Upper lobe of right lung (tissue), 1 donor: Measurements from ENCODE around the gene GPHA2. TPM values are rescaled to one million over a fixed set of nuclear protein-coding genes. Genes with fewer than 3 reads are reported as not detected.
"Not testable (repeated sequence)": the region's sequence is repeated elsewhere in the genome, so short reads cannot be mapped to it uniquely, and the experiment has no call there.

Experiments used
- ATAC-seq: fragments of 200-7000 bp; cut with Tn5 transposase; one replicate; pipeline ENCODE4 v1.9.1; 2020; ENCODE audit warnings: mild to moderate bottlenecking, moderate library complexity
- DNase-seq: peaks from one replicate; pipeline ENCODE4 v3.0.0-alpha.2; 2020
- H3K27ac ChIP-seq: fragments of 200-600 bp; one replicate; pipeline ENCODE4 v1.8.0; 2022
- H3K27me3 ChIP-seq: fragments of 200-600 bp; one replicate; pipeline ENCODE4 v1.8.0; 2022; ENCODE audit warnings: mild to moderate bottlenecking
- H3K36me3 ChIP-seq: fragments of 200-600 bp; one replicate; pipeline ENCODE4 v1.8.0; 2022
- H3K4me1 ChIP-seq: fragments of 200-600 bp; one replicate; pipeline ENCODE4 v1.8.0; 2022
- H3K4me3 ChIP-seq: fragments of 200-600 bp; one replicate; pipeline ENCODE4 v1.8.0; 2022; ENCODE audit warnings: mild to moderate bottlenecking
- H3K9me3 ChIP-seq: fragments of 200-600 bp; one replicate; pipeline ENCODE4 v1.8.0; 2022
- CTCF ChIP-seq: fragments of 200-600 bp; IDR thresholded peaks from one replicate; pipeline ENCODE4 v1.8.0; 2022; ENCODE audit warnings: antibody characterized with exemption
- intact Hi-C: fragments of 100-400 bp; cut with DNase I; formaldehyde crosslinking; loops from one replicate; pipeline ENCODE4 v1.11.0; 2022
- long read RNA-seq: library from polyadenylated mRNA; unstranded; transcript quantifications from one replicate; pipeline ENCODE4 v2.0.0, GENCODE V29; 2021
- total RNA-seq: library from RNA; stranded (reverse); fragmentation: NEBNext Ultra II Directional; extraction: Animal tissue kit (Norgen Biotek cat#: 25700); gene quantifications from one replicate; pipeline ENCODE4 v1.2.1, GENCODE V29; 2021
- donor health status: DM: no; HTN: yes; CAD: no; lungs with severe emphysema.

The GPHA2 gene
- total RNA-seq: not detected
- long read RNA-seq: 0 reads

- no peak for ATAC-seq
- no peaks in the 10 kb centered on the region for H3K9me3 ChIP-seq
Observed at GRCh38 chr11:64935359-64936081, at the start of gene GPHA2. Gene GPHA2 (minus strand): TSS chr11:64935893. CDS start chr11:64935460, 433 bp downstream.

GRCh38 chr11:64983339-64983738 lies 47.6 kb upstream of the GPHA2 start:
- DNase-seq, H3K36me3 ChIP-seq, H3K4me3 ChIP-seq, H3K4me1 ChIP-seq, intact Hi-C loops, H3K9me3 ChIP-seq, ATAC-seq, H3K27ac ChIP-seq, H3K27me3 ChIP-seq: not testable (repeated sequence)

More at GRCh38 chr11:64935359-64936081, at the start of gene GPHA2:
- Histone ChIP-seq H3K4me3 (no peak within 1 kb of the TSS), H3K36me3 (peaks cover 32% of the 10 kb centered on the region), H3K27me3 (no peaks in the 10 kb centered on the region), H3K4me1 (no peaks in the 10 kb centered on the region), H3K27ac (no peak within 1 kb of the TSS)
- no peak for TF ChIP-seq CTCF
- DNase-seq: peak; percentile 39
- intact Hi-C loops: no loop called here

- Histone ChIP-seq H3K36me3 (no peaks in the 10 kb centered on the region), H3K4me1 (peaks cover 2% of the 10 kb centered on the region), H3K4me3 (no peak overlapping the region), H3K27ac (no peak overlapping the region), H3K9me3 (no peaks in the 10 kb centered on the region), H3K27me3 (no peaks in the 10 kb centered on the region)
- no peak for TF ChIP-seq CTCF
- ATAC-seq (no peak), DNase-seq (peak; percentile 40)
- intact Hi-C loops: no loop called here
Observed at GRCh38 chr11:64976651-64977050, 41.0 kb upstream of the GPHA2 start.

- Histone ChIP-seq H3K27me3 (no peaks in the 10 kb centered on the region), H3K36me3 (no peaks in the 10 kb centered on the region), H3K4me1 (peaks cover 5% of the 10 kb centered on the region), H3K4me3 (no peak overlapping the region), H3K27ac (no peak overlapping the region), H3K9me3 (no peaks in the 10 kb centered on the region)
- no peak for TF ChIP-seq CTCF
- DNase-seq: no peak
- no peak for ATAC-seq
- intact Hi-C loops: no loop called here
Observed at GRCh38 chr11:64974124-64974523, 38.4 kb upstream of the GPHA2 start.

- Histone ChIP-seq H3K36me3 (no peaks in the 10 kb centered on the region), H3K9me3 (no peaks in the 10 kb centered on the region), H3K4me1 (peaks cover 5% of the 10 kb centered on the region), H3K27ac (peak within 1 kb of the TSS; percentile 33), H3K4me3 (peak within 1 kb of the TSS; percentile 47), H3K27me3 (no peaks in the 10 kb centered on the region)
- intact Hi-C loops: no loop called here
- TF ChIP-seq CTCF: no peak
- peak; percentile 89 for ATAC-seq
- DNase-seq: peak; percentile 95
Observed at GRCh38 chr11:64971421-64972233, 35.9 kb upstream of the GPHA2 start, which contains the start of gene MAJIN. Gene MAJIN (minus strand): TSS chr11:64972108. CDS start chr11:64959405, 12,703 bp downstream.

- ATAC-seq (peak; percentile 63), DNase-seq (no peak)
- no peaks in the 10 kb centered on the region for H3K27me3 ChIP-seq
- intact Hi-C loops: no loop called here
- H3K27ac ChIP-seq: no peak overlapping the region
- no peak for TF ChIP-seq CTCF
- no peaks in the 10 kb centered on the region for H3K9me3 ChIP-seq
- no peak overlapping the region for H3K4me3 ChIP-seq
- H3K4me1 ChIP-seq: peaks cover 5% of the 10 kb centered on the region
- no peaks in the 10 kb centered on the region for H3K36me3 ChIP-seq
Observed at GRCh38 chr11:64970731-64971151, 35.0 kb upstream of the GPHA2 start.
